ENCODE measurements around the gene ZNF749.
A peak's percentile ranks its signal among the peaks of the same experiment; 100 is the strongest.

DNA sequence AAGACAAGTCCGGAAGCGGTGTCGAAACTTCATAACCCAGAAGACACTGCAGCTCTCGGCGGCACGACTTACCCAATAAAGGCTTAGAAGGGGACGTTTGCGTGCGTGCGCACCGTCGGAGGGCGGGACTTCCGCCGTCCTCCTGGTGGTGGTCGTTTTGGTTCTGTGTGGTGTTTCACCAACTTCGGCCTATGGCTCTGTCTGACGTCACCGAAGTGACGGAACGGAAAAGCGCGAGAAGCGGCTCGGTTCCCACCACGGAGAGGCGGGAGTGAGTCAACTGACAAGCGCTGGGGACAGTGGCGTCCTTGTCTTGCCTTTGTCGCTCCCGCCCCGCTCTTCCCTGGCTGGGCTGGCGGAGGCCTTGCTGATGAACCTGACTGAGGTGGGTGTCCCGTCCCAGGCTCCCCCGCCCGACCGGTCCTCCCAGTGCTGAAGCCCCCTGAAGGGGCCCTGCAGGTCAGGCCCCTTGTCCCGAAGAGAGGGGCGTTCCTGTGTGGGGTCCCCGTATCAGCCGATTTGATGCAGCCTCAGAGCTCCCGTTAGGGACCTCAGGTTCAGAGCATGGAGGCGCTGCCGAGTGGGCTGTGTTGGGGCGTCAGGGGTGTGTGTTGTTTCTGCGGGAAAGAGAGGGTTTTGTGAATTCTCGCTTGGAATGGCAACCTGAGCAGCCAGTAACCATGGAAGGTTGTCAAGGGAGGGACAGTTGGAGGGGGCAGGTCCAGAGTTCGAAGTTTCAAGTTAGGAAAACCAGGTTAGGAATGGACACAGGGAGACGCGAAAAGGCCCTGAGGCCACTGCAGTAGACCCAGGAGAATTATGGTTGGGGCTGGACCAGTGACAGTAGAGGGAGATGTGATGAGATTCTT lies 45.2 kb upstream of the ZNF749 start, which contains the start of gene ZNF548:
- TF ChIP-seq CTCF (IDR thresholded peaks at IDR 0.05) (peak; percentile 24), TAF1 (IDR thresholded peaks at IDR 0.05; ENCODE audit: borderline replicate concordance, low read depth, low read length) (no peak), FOSL2 (IDR thresholded peaks at IDR 0.05; ENCODE audit: borderline replicate concordance, low read depth) (peak; percentile 12; the same call in 1 of the 2 replicates), TCF12 (IDR thresholded peaks at IDR 0.05) (no peak), YY1 (IDR thresholded peaks at IDR 0.05; ENCODE audit: low read depth) (no peak), POLR2AphosphoS5 (IDR thresholded peaks at IDR 0.05; ENCODE audit: low read depth, low read length) (no peak)
- TF ChIP-seq, protein P1, sequence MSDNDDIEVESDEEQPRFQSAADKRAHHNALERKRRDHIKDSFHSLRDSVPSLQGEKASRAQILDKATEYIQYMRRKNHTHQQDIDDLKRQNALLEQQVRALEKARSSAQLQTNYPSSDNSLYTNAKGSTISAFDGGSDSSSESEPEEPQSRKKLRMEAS (IDR thresholded peaks at IDR 0.05; ENCODE audit: low read depth): peak; percentile 52; the same call in 1 of the 2 replicates
- TF ChIP-seq, protein P2, sequence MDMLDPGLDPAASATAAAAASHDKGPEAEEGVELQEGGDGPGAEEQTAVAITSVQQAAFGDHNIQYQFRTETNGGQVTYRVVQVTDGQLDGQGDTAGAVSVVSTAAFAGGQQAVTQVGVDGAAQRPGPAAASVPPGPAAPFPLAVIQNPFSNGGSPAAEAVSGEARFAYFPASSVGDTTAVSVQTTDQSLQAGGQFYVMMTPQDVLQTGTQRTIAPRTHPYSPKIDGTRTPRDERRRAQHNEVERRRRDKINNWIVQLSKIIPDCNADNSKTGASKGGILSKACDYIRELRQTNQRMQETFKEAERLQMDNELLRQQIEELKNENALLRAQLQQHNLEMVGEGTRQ (IDR thresholded peaks at IDR 0.05; ENCODE audit: borderline replicate concordance, low read depth, low read length): no peak
- TF ChIP-seq, protein P3, sequence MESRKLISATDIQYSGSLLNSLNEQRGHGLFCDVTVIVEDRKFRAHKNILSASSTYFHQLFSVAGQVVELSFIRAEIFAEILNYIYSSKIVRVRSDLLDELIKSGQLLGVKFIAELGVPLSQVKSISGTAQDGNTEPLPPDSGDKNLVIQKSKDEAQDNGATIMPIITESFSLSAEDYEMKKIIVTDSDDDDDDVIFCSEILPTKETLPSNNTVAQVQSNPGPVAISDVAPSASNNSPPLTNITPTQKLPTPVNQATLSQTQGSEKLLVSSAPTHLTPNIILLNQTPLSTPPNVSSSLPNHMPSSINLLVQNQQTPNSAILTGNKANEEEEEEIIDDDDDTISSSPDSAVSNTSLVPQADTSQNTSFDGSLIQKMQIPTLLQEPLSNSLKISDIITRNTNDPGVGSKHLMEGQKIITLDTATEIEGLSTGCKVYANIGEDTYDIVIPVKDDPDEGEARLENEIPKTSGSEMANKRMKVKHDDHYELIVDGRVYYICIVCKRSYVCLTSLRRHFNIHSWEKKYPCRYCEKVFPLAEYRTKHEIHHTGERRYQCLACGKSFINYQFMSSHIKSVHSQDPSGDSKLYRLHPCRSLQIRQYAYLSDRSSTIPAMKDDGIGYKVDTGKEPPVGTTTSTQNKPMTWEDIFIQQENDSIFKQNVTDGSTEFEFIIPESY (IDR thresholded peaks at IDR 0.05; ENCODE audit: borderline replicate concordance, low read depth): peak; percentile 88

All from SK-N-SH (cell line).